Small intestine (tissue), 7 donors: ENCODE measurements around the gene TMEM242. TPM values are rescaled to one million over a fixed set of nuclear protein-coding genes. Genes with fewer than 3 reads are reported as not detected.
A peak's percentile ranks its signal among the peaks of the same experiment; 100 is the strongest.

ENCODE experiments used
- DNase-seq, 2 donors: peaks; one replicate each; pipeline versions ENCODE4 v3.0.0 to v3.0.0-alpha.2; 2013
- FAIRE-seq: peaks from 2 replicates; lab custom pipeline; 2012; peaks lifted over from hg19 to GRCh38; lab: Jason Lieb, UNC
- H3K27ac ChIP-seq, 3 donors: one replicate each; pipeline ENCODE4 v1.5.1; 2013; ENCODE audit warnings: low read length in 2 of 3, mild to moderate bottlenecking in 2 of 3, control low read depth in 1 of 3, inconsistent platforms in 1 of 3, low read depth in 1 of 3, moderate library complexity in 1 of 3
- H3K27me3 ChIP-seq, 3 donors: one replicate each; pipeline ENCODE4 v1.6.1; 2013; ENCODE audit warnings: low read length in 3 of 3, inconsistent platforms in 1 of 3; ENCODE audit not compliant: control insufficient read depth in 3 of 3, insufficient read depth in 3 of 3
- H3K36me3 ChIP-seq, 3 donors: one replicate each; pipeline ENCODE4 v1.6.1; 2013; ENCODE audit warnings: low read length in 3 of 3, inconsistent platforms in 1 of 3, low read depth in 1 of 3, mild to moderate bottlenecking in 1 of 3, moderate library complexity in 1 of 3; ENCODE audit not compliant: control insufficient read depth in 3 of 3, insufficient read depth in 2 of 3
- H3K4me1 ChIP-seq, 3 donors: one replicate each; pipeline ENCODE4 v1.6.1; 2013; ENCODE audit warnings: low read length in 2 of 3, inconsistent platforms in 1 of 3, low read depth in 1 of 3, mild to moderate bottlenecking in 1 of 3, moderate library complexity in 1 of 3; ENCODE audit not compliant: control insufficient read depth in 3 of 3, insufficient read depth in 2 of 3
- H3K4me3 ChIP-seq, 3 donors: one replicate each; pipeline ENCODE4 v1.5.1; 2013; ENCODE audit warnings: low read length in 3 of 3, control low read depth in 1 of 3, inconsistent platforms in 1 of 3, low read depth in 1 of 3, mild to moderate bottlenecking in 1 of 3, moderate library complexity in 1 of 3
- H3K9me3 ChIP-seq, 2 donors: one replicate each; pipeline ENCODE4 v1.6.1; 2013; ENCODE audit warnings: low read depth in 1 of 2, low read length in 1 of 2; ENCODE audit not compliant: control insufficient read depth in 2 of 2, insufficient read depth in 1 of 2
- WGBS, 3 donors: extraction: QIAGEN DNeasy Blood & Tissue Kit; methylation state at CpG; one replicate each; pipeline ENCODE4 v1.1.7; 2013; 5-methylcytosine and 5-hydroxymethylcytosine counted together
- polyA plus RNA-seq, 4 donors: library from polyadenylated mRNA; stranded (reverse) in 3 of 4; unstranded in 1 of 4; fragments of 200-250 nt in 3 of 4; fragments of 120-200 nt in 1 of 4; gene quantifications; one replicate each; pipeline versions ENCODE4 v1.2.1 to v1.2.3, GENCODE V29; 2013
- donor health status: healthy with polysubstance abuse.
- donor health status: control.
- donor health status: control.
- donor health status: Bipolar disorder and iron deficiency.
- donor health status: healthy.

TMEM242 gene
- polyA plus RNA-seq, 4 donors, result 3.8 to 9.5 (median 5.7) TPM

GRCh38 chr6:157291356-157291755 is 32.0 kb downstream of the TMEM242 start:
- Histone ChIP-seq H3K4me3 (no peak overlapping the region), H3K36me3 (peaks cover 3 to 28% (median 5%) of the 10 kb centered on the region in 3 donors), H3K9me3 (no peaks in the 10 kb centered on the region), H3K27me3 (no peaks in the 10 kb centered on the region), H3K27ac (no peak overlapping the region), H3K4me1 (no peaks in the 10 kb centered on the region)
- no peak for DNase-seq
- FAIRE-seq, result no peak
- 91 to 97% (median 94%) methylated on average over 4 of the region's 4 CpGs for WGBS, 3 donors

DNA sequence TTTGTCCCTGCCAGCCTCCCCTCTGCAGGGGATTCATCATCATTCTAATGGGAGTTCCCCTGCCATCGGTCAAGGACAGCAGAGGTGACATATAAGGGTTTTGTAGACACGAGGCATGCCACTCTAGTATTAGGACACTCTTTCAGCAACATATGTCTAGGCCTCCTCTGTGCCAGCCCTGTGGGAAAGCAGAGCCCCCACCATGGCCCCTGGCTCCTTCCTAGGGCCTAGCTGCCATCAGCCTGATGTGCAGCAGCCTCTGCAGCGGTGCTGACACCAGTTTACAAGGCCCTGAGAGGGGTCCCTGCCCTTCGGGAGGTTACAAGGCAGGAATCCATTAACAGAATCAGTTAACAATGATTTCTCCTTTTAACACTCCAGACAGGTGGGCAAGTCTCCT is 32.5 kb downstream of the TMEM242 start:
- H3K4me1 ChIP-seq, result peaks cover 0 to 1% (median 0%) of the 10 kb centered on the region in 3 donors
- DNase-seq (no peak), FAIRE-seq (no peak)
- no peak overlapping the region for H3K27ac ChIP-seq
- no peak overlapping the region for H3K4me3 ChIP-seq
- H3K36me3 ChIP-seq, result peaks cover 3 to 26% (median 5%) of the 10 kb centered on the region in 3 donors
- H3K27me3 ChIP-seq, result no peaks in the 10 kb centered on the region
- no peaks in the 10 kb centered on the region for H3K9me3 ChIP-seq
- WGBS, 3 donors, result 88 to 93% (median 93%) methylated on average over 4 of the region's 4 CpGs

- Histone ChIP-seq H3K4me3 (no peak overlapping the region), H3K27ac (no peak overlapping the region), H3K36me3 (peaks cover 3 to 26% (median 5%) of the 10 kb centered on the region in 3 donors), H3K4me1 (peaks cover 0 to 11% (median 0%) of the 10 kb centered on the region in 3 donors), H3K27me3 (no peaks in the 10 kb centered on the region), H3K9me3 (no peaks in the 10 kb centered on the region)
- 97 to 98% (median 98%) methylated on average over 11 of the region's 11 CpGs for WGBS, 3 donors
- DNase-seq (no peak), FAIRE-seq (no peak)
Measured at GRCh38 chr6:157289764-157290163, 33.6 kb downstream of the TMEM242 start.

GRCh38 chr6:157288575-157288974 is 34.7 kb downstream of the TMEM242 start:
- peaks cover 0 to 11% (median 0%) of the 10 kb centered on the region in 3 donors for H3K4me1 ChIP-seq
- H3K36me3 ChIP-seq, result peaks cover 3 to 30% (median 5%) of the 10 kb centered on the region in 3 donors
- H3K27ac ChIP-seq, result no peak overlapping the region
- no peak overlapping the region for H3K4me3 ChIP-seq
- DNase-seq (no peak), FAIRE-seq (no peak)
- 95 to 97% (median 96%) methylated on average over 9 of the region's 9 CpGs for WGBS, 3 donors
- no peaks in the 10 kb centered on the region for H3K27me3 ChIP-seq
- H3K9me3 ChIP-seq, result no peaks in the 10 kb centered on the region

- DNase-seq, result no peak
- Histone ChIP-seq H3K27me3 (no peaks in the 10 kb centered on the region), H3K27ac (no peak overlapping the region), H3K4me3 (no peak overlapping the region), H3K9me3 (no peaks in the 10 kb centered on the region), H3K4me1 (peaks cover 0 to 11% (median 0%) of the 10 kb centered on the region in 3 donors), H3K36me3 (peaks cover 3 to 30% (median 5%) of the 10 kb centered on the region in 3 donors)
- FAIRE-seq, result no peak
- 93 to 96% (median 93%) methylated on average over 7 of the region's 7 CpGs for WGBS, 3 donors
Measured at GRCh38 chr6:157287923-157288322, 35.4 kb downstream of the TMEM242 start.

GRCh38 chr6:157287247-157287850 is 36.0 kb downstream of the TMEM242 start:
- H3K36me3 ChIP-seq, result peaks cover 3 to 28% (median 5%) of the 10 kb centered on the region in 3 donors
- no peak overlapping the region for H3K4me3 ChIP-seq
- 82 to 89% (median 86%) methylated on average over 10 of the region's 10 CpGs for WGBS, 3 donors
- no peak for FAIRE-seq
- H3K9me3 ChIP-seq, result no peaks in the 10 kb centered on the region
- H3K27ac ChIP-seq, result no peak overlapping the region
- H3K27me3 ChIP-seq, result no peaks in the 10 kb centered on the region
- no peak for DNase-seq
- H3K4me1 ChIP-seq, result peaks cover 0 to 11% (median 0%) of the 10 kb centered on the region in 3 donors

GRCh38 chr6:157285422-157285779 is 37.9 kb downstream of the TMEM242 start:
- 55 to 71% (median 70%) methylated on average over 5 of the region's 5 CpGs for WGBS, 3 donors
- Histone ChIP-seq H3K9me3 (no peaks in the 10 kb centered on the region), H3K4me1 (peaks cover 0 to 11% (median 0%) of the 10 kb centered on the region in 3 donors), H3K36me3 (peaks cover 0 to 23% (median 0%) of the 10 kb centered on the region in 3 donors), H3K27me3 (no peaks in the 10 kb centered on the region), H3K4me3 (no peak overlapping the region), H3K27ac (no peak overlapping the region)
- no peak for DNase-seq
- no peak for FAIRE-seq

DNA sequence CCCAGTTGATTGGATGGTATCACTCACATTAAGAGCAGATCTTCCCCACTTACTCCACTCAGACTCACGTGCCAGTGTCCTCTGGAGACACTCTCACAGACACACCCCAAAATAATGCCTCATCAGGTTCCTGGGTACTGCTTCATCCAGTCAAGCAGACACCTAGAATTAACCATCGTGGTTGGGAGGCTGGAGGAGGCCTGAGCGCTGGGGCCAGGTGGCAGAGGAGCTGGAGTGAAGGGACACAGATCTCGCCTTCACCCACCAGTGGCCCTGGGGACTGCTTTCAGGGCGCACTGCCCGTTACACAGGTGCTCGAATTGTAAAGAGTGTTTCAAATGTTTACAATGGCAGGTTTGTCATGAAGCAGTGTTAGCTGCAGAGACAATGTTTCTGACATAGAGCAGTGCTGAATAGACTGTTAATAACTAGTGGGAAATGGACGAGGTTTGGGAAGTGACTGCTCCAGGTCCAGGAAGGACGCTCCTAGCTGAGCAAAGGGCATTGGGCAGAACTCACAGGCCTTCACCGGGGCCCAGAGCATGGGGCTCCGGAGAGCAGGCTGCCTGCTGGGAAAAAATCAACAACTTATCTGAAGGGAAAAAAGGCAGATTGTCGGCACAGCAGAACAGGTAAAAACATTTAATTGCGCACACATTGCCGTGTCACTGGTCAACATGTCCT is 38.4 kb downstream of the TMEM242 start:
- no peaks in the 10 kb centered on the region for H3K9me3 ChIP-seq
- H3K27ac ChIP-seq, result no peak overlapping the region
- H3K36me3 ChIP-seq, result peaks cover 0 to 21% (median 0%) of the 10 kb centered on the region in 3 donors
- no peak for FAIRE-seq
- WGBS, 3 donors, result 45 to 68% (median 59%) methylated on average over 14 of the region's 14 CpGs
- DNase-seq, result peak; percentile 29 to 39
- no peak overlapping the region for H3K4me3 ChIP-seq
- H3K27me3 ChIP-seq, result no peaks in the 10 kb centered on the region
- H3K4me1 ChIP-seq, result peaks cover 0 to 11% (median 0%) of the 10 kb centered on the region in 3 donors
